ENCODE results near the gene TOR3A.
"Not testable (repeated sequence)": the region's sequence is repeated elsewhere in the genome, so short reads cannot be mapped to it uniquely, and the experiment has no call there.

TOR3A gene

GRCh38 chr1:179129702-179130473, 48.0 kb downstream of the TOR3A start:
- peaks cover 4% of the 10 kb centered on the region for H3K9me3 ChIP-seq (ENCODE audit: severe bottlenecking)
- H3K27ac ChIP-seq: no peak overlapping the region
- H3K36me3 ChIP-seq: peaks cover 35% of the 10 kb centered on the region
- no peak overlapping the region for H3K4me3 ChIP-seq (ENCODE audit: low read depth, low read length)
- TF ChIP-seq, protein P1, sequence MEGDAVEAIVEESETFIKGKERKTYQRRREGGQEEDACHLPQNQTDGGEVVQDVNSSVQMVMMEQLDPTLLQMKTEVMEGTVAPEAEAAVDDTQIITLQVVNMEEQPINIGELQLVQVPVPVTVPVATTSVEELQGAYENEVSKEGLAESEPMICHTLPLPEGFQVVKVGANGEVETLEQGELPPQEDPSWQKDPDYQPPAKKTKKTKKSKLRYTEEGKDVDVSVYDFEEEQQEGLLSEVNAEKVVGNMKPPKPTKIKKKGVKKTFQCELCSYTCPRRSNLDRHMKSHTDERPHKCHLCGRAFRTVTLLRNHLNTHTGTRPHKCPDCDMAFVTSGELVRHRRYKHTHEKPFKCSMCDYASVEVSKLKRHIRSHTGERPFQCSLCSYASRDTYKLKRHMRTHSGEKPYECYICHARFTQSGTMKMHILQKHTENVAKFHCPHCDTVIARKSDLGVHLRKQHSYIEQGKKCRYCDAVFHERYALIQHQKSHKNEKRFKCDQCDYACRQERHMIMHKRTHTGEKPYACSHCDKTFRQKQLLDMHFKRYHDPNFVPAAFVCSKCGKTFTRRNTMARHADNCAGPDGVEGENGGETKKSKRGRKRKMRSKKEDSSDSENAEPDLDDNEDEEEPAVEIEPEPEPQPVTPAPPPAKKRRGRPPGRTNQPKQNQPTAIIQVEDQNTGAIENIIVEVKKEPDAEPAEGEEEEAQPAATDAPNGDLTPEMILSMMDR (IDR thresholded peaks at IDR 0.05; ENCODE audit: low read depth, low read length): no peak
- DNase-seq: no peak
- H3K27me3 ChIP-seq (ENCODE audit: insufficient read depth, low read depth, severe bottlenecking): no peaks in the 10 kb centered on the region

DNA sequence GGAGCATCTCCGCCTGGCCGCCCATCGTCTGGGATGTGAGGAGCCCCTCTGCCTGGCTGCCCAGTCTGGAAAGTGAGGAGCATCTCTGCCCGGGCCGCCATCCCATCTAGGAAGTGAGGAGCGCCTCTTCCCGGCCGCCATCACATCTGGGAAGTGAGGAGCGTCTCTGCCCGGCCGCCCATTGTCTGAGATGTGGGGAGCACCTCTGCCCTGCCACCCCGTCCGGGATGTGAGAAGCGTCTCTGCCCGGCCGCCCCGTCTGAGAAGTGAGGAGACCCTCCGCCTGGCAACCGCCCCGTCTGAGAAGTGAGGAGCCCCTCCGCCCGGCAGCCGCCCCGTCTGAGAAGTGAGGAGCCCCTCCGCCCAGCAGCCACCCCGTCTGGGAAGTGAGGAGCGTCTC, 53.3 kb downstream of the TOR3A start:
- Histone ChIP-seq H3K36me3 (peaks cover 20% of the 10 kb centered on the region), H3K9me3 (ENCODE audit: severe bottlenecking) (peaks cover 11% of the 10 kb centered on the region)
- not testable (repeated sequence) for H3K27ac ChIP-seq; H3K4me3 ChIP-seq (ENCODE audit: low read depth, low read length); H3K27me3 ChIP-seq (ENCODE audit: insufficient read depth, low read depth, severe bottlenecking); DNase-seq

DNA sequence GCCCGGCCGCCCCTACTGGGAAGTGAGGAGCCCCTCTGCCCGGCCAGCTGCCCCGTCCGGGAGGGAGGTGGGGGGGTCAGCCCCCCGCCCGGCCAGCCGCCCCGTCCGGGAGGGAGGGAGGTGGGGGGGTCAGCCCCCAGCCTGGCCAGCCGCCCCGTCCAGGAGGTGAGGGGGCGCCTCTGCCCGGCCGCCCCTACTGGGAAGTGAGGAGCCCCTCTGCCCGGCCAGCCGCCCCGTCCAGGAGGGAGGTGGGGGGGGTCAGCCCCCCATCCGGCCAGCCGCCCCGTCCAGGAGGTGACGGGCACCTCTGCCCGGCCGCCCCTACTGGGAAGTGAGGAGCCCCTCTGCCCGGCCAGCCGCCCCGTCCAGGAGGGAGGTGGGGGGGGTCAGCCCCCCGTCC, 53.8 kb downstream of the TOR3A start:
- not testable (repeated sequence) for H3K27me3 ChIP-seq (ENCODE audit: insufficient read depth, low read depth, severe bottlenecking); H3K4me3 ChIP-seq (ENCODE audit: low read depth, low read length); H3K27ac ChIP-seq; DNase-seq
- Histone ChIP-seq H3K36me3 (peaks cover 21% of the 10 kb centered on the region), H3K9me3 (ENCODE audit: severe bottlenecking) (peaks cover 14% of the 10 kb centered on the region)

DNA sequence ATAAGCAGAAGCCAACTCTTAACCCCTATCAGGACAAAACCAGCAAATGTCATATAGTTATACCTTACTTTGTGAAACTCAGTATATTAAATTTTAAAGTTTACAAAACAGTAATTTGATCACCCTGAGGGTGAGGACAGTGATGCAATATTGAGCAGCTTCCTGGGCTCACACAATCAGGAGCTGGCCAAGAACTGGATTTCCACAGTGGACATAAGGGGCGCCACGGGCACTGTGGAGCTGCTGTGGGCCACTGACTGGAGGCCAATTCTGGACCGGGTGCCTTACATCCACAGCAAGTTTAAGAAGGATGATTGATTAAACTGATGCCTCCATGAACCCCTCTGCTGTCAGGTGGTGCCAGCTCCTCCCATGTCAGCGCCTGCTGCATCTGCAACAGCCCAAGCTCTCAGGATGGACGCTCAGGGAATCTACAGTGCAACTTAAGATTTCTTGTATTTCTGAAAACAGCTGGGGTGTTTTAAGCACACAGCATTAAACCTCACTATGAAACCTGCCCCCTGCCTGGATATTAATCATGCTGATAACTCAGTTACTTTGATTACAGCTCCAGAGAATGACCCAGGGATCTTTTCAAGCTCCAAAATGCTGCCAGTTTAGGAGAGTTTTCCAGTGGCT, 55.9 kb downstream of the TOR3A start:
- Histone ChIP-seq H3K27me3 (ENCODE audit: insufficient read depth, low read depth, severe bottlenecking) (no peaks in the 10 kb centered on the region), H3K27ac (peak overlapping the region; percentile 12; the same call in 1 of the 2 replicates), H3K36me3 (peaks cover 22% of the 10 kb centered on the region), H3K9me3 (ENCODE audit: severe bottlenecking) (peaks cover 14% of the 10 kb centered on the region), H3K4me3 (ENCODE audit: low read depth, low read length) (no peak overlapping the region)
- TF ChIP-seq, protein P1 (IDR thresholded peaks at IDR 0.05; ENCODE audit: low read depth, low read length): no peak
- DNase-seq: no peak

DNA sequence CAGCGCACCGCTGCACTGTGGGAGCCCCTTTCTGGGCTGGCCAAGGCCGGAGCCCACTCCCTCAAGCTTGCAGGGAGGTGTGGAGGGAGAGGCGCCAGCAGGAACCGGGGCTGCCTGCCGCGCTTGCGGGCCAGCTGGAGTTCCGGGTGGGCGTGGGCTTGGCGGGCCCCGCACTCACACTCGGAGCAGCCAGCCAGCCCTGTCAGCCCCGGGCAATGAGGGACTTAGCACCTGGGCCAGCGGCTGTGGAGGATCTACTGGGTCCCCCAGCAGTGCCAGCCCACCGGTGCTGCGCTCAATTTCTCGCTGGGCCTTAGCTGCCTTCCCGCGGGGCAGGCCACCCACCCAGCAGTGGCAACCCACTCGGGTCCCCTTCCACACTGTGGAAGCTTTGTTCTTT, 56.9 kb downstream of the TOR3A start:
- DNase-seq; H3K27ac ChIP-seq; H3K27me3 ChIP-seq (ENCODE audit: insufficient read depth, low read depth, severe bottlenecking); H3K4me3 ChIP-seq (ENCODE audit: low read depth, low read length): not testable (repeated sequence)
- H3K36me3 ChIP-seq: peaks cover 19% of the 10 kb centered on the region
- peaks cover 14% of the 10 kb centered on the region for H3K9me3 ChIP-seq (ENCODE audit: severe bottlenecking)

DNA sequence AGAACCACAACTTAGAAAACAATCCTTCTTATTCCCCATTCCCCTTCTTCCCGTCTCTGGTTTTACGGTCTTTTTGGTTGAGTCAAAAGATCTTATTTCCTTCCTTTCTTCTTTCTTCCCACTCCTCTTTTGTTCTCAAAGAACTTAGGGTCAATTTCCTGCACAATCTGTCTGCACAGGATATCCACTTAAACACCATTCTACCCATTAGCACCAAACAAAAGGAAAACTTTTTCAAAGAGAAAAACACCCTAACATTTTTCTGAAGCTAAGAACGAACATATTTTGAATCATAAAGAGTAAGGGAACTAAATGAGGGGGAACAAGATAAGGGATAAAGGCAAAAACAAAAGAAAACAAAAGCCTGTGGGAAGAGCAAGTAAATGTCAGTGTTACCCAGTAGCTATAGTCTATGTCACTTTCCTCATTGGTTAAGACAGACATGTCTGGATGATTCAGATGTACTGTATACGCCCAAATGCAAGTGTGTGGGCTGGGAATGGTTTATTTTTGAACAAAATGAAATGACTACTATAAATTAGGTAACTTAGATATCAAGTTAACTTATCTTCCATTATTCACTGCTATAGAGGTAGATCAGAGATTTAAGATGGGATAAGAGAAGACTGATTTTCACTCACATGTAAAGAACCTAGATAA, 59.9 kb downstream of the TOR3A start:
- no peaks in the 10 kb centered on the region for H3K27me3 ChIP-seq (ENCODE audit: insufficient read depth, low read depth, severe bottlenecking)
- H3K36me3 ChIP-seq: peaks cover 19% of the 10 kb centered on the region
- TF ChIP-seq, protein P1 (IDR thresholded peaks at IDR 0.05; ENCODE audit: low read depth, low read length): no peak
- no peak overlapping the region for H3K4me3 ChIP-seq (ENCODE audit: low read depth, low read length)
- peaks cover 10% of the 10 kb centered on the region for H3K9me3 ChIP-seq (ENCODE audit: severe bottlenecking)
- no peak for DNase-seq
- H3K27ac ChIP-seq: no peak overlapping the region

DNA sequence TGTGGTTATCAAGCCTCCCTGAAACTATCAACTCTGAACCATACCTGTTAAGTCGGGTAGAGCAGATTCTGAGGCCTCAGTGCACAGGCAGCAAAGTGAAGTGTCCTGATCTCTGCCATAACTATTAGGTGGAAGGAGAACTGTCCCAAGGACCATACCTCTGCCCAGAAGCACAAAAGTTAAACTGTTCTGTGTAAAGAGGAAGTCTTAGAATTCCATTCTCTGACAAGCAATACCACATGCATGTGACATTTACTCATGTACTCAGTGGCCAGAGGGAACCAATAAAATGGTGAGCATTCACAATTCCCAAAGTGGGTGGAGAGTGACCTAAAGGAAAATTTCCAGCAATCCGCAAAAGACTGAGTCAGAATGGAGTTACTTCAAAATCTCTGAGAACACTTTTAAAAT, 61.0 kb downstream of the TOR3A start:
- H3K27ac ChIP-seq: no peak overlapping the region
- no peak for DNase-seq

More for the DNA sequence above, 61.0 kb downstream of the TOR3A start:
- H3K9me3 ChIP-seq (ENCODE audit: severe bottlenecking): peaks cover 10% of the 10 kb centered on the region
- TF ChIP-seq, protein P1 (IDR thresholded peaks at IDR 0.05; ENCODE audit: low read depth, low read length): no peak
- no peak overlapping the region for H3K4me3 ChIP-seq (ENCODE audit: low read depth, low read length)
- H3K36me3 ChIP-seq: peaks cover 19% of the 10 kb centered on the region
- H3K27me3 ChIP-seq (ENCODE audit: insufficient read depth, low read depth, severe bottlenecking): no peaks in the 10 kb centered on the region
